HEK293 (cell line): ENCODE measurements around the gene UBR4.

ENCODE experiments used
- GLIS1 ChIP-seq: fragments of 450-650 bp; formaldehyde crosslinking; IDR thresholded peaks from 2 replicates; pipeline ENCODE4 v1.5.1; 2016; ENCODE audit warnings: missing biosample characterization, missing genetic modification characterization
- ZBTB17 ChIP-seq: fragments of 450-650 bp; formaldehyde crosslinking; IDR thresholded peaks from 2 replicates; pipeline ENCODE4 v1.5.1; 2016; ENCODE audit warnings: missing biosample characterization, missing genetic modification characterization
- ZNF121 ChIP-seq: fragments of 450-650 bp; formaldehyde crosslinking; IDR thresholded peaks from 2 replicates; pipeline ENCODE4 v1.5.1; 2016; ENCODE audit warnings: missing biosample characterization, missing genetic modification characterization
- ZNF184 ChIP-seq: fragments of 450-650 bp; IDR thresholded peaks from 2 replicates; pipeline ENCODE4 v1.5.1; 2018; ENCODE audit warnings: missing biosample characterization, mild to moderate bottlenecking, missing genetic modification characterization
- ZNF248 ChIP-seq: fragments of 450-650 bp; formaldehyde crosslinking; IDR thresholded peaks from 2 replicates; pipeline ENCODE4 v1.5.1; 2017; ENCODE audit warnings: missing biosample characterization, missing genetic modification characterization
- ZNF324 ChIP-seq: fragments of 450-650 bp; formaldehyde crosslinking; IDR thresholded peaks from 2 replicates; pipeline ENCODE4 v1.5.1; 2016; ENCODE audit warnings: missing biosample characterization, missing genetic modification characterization
- ZNF501 ChIP-seq: fragments of 450-650 bp; formaldehyde crosslinking; IDR thresholded peaks from 2 replicates; pipeline ENCODE4 v1.5.1; 2016; ENCODE audit warnings: missing biosample characterization, missing genetic modification characterization
- ZSCAN30 ChIP-seq: fragments of 450-650 bp; IDR thresholded peaks from 2 replicates; pipeline ENCODE4 v1.5.1; 2018; ENCODE audit warnings: missing biosample characterization, mild to moderate bottlenecking, missing genetic modification characterization, moderate library complexity
- TF ChIP-seq, protein P1 (sequence below): fragments of 450-650 bp; formaldehyde crosslinking; IDR thresholded peaks from 2 replicates; pipeline ENCODE4 v1.5.1; 2016; ENCODE audit warnings: missing biosample characterization, missing genetic modification characterization
- TF ChIP-seq, protein P2 (sequence below): fragments of 450-650 bp; formaldehyde crosslinking; conservative IDR thresholded peaks from 2 replicates; pipeline ENCODE4 v1.5.1; 2016; ENCODE audit warnings: low read depth, missing biosample characterization, missing genetic modification characterization

DNA sequence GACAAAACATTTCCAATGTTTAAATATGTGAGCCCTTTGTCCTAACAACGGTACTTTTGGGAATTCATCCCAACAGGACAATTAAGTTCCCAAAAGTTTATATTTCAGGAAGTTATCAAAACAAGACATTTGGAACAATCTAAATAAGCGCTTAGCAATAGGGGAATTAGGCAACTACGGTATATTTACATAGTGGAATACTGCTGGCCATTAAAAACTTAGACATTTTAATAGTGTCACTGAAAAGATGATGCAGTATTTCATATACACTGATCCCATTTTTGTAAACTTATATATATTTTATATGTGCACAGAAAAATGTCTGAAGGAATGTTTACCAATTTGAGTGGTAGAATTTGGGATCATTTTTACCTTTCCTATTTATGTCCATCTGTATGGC lies 20.8 kb downstream of the UBR4 start:
- TF ChIP-seq, protein P1, sequence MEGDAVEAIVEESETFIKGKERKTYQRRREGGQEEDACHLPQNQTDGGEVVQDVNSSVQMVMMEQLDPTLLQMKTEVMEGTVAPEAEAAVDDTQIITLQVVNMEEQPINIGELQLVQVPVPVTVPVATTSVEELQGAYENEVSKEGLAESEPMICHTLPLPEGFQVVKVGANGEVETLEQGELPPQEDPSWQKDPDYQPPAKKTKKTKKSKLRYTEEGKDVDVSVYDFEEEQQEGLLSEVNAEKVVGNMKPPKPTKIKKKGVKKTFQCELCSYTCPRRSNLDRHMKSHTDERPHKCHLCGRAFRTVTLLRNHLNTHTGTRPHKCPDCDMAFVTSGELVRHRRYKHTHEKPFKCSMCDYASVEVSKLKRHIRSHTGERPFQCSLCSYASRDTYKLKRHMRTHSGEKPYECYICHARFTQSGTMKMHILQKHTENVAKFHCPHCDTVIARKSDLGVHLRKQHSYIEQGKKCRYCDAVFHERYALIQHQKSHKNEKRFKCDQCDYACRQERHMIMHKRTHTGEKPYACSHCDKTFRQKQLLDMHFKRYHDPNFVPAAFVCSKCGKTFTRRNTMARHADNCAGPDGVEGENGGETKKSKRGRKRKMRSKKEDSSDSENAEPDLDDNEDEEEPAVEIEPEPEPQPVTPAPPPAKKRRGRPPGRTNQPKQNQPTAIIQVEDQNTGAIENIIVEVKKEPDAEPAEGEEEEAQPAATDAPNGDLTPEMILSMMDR = no peak
- TF ChIP-seq ZNF501 (tag by site-specific recombination) = no peak
- TF ChIP-seq ZNF324 = no peak
- TF ChIP-seq, protein P2, sequence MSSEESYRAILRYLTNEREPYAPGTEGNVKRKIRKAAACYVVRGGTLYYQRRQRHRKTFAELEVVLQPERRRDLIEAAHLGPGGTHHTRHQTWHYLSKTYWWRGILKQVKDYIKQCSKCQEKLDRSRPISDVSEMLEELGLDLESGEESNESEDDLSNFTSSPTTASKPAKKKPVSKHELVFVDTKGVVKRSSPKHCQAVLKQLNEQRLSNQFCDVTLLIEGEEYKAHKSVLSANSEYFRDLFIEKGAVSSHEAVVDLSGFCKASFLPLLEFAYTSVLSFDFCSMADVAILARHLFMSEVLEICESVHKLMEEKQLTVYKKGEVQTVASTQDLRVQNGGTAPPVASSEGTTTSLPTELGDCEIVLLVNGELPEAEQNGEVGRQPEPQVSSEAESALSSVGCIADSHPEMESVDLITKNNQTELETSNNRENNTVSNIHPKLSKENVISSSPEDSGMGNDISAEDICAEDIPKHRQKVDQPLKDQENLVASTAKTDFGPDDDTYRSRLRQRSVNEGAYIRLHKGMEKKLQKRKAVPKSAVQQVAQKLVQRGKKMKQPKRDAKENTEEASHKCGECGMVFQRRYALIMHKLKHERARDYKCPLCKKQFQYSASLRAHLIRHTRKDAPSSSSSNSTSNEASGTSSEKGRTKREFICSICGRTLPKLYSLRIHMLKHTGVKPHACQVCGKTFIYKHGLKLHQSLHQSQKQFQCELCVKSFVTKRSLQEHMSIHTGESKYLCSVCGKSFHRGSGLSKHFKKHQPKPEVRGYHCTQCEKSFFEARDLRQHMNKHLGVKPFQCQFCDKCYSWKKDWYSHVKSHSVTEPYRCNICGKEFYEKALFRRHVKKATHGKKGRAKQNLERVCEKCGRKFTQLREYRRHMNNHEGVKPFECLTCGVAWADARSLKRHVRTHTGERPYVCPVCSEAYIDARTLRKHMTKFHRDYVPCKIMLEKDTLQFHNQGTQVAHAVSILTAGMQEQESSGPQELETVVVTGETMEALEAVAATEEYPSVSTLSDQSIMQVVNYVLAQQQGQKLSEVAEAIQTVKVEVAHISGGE (tag by site-specific recombination) = no peak
- TF ChIP-seq ZSCAN30 (tag by site-specific recombination) = no peak
- TF ChIP-seq ZNF248 (tag by site-specific recombination) = no peak
- TF ChIP-seq ZNF121 (tag by site-specific recombination) = no peak
- no peak for TF ChIP-seq ZBTB17 (tag by site-specific recombination)
- TF ChIP-seq ZNF184 (tag by site-specific recombination) = no peak
- no peak for TF ChIP-seq GLIS1 (tag by site-specific recombination)
